Measurements from ENCODE around the gene HOXD10.

HOXD10 gene

DNA sequence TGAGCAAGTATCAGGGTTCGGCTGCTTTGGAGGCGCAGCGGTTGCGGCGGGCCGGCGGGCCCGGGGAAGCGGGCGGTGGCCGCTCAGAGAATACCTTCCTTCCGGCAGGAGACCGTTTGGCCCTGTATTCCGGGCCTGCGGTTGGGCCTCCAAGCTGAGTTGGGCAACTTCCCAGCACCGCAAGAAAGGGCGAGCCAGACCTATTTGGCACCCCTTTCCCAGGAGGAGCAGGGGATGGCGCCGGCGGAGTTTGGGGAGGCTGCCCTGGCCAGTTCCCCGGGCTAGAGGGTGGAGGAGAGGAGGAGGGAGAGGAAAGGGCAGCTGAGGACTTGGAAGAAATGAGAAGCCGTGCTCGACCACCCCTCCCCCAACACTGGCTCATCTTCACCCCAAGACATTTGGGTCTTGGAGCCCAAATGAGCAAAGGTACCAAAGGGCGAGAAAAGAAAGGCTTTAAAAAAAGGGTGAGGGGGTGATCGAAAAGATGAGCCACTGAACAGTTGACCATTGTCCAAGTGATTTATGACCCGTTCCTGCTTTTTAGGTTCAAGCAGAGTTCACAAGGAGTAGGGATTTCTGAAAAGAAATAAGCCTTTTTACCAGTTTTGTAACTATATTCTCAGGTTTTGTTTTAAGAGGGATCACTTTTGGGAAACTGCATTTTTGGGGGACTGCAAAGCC, 48.9 kb downstream of the HOXD10 start:
- no peak for DNase-seq

DNA sequence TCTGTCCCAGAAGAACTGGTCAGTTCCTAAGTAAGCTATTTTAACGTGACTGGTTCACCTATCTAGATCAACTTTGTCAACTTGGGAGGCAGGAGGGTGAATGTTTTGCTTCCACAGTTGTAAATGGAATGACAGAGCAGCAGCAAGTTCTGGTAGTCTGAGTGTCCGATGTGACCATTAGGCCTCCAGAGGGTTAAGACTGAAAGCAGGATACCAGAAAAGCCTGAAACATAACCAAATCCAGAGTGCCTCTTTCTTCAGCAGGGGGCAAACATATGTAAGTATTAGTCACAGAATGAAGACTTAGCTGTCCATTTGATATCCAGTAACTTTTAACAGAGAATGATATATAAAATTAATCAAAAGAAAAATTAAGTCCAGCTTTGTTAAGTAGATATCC, 49.7 kb downstream of the HOXD10 start:
- no peak for DNase-seq

DNA sequence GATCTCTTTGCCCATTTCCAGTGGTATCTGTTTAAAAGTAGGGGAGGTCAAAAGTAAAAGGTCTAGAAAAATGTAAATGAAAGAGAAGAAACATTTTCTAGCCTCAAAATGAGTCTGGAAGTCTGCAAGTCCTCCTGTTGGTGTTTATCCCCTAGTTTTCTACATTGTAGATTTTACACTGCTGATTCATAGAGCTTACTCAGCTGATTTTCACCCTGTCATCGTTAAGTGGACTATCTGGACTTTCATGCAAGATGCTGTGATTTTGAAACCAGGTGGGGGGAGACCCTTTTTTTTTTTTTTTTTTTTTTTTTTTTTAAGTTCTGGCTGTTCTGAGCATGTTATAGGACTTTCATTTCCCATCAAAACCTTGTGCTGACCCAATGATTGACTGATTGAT, 50.8 kb downstream of the HOXD10 start:
- no peak for DNase-seq

DNA sequence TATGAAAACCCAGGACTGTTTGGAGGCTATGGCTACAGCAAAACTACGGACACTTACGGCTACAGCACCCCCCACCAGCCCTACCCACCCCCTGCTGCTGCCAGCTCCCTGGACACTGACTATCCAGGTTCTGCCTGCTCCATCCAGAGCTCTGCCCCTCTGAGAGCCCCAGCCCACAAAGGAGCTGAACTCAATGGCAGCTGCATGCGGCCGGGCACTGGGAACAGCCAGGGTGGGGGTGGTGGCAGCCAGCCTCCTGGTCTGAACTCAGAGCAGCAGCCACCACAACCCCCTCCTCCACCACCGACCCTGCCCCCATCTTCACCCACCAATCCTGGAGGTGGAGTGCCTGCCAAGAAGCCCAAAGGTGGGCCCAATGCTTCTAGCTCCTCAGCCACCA, 52.6 kb downstream of the HOXD10 start:
- no peak for DNase-seq
